MM.1S (cell line): Measurements from ENCODE around the gene CTDSP2.

ENCODE experiments used
- DNase-seq: peaks from one replicate; pipeline ENCODE4 v3.0.0-alpha.2; 2015
- H2AFZ ChIP-seq: fragments of 300-600 bp; sonication (generic); 2 replicates; pipeline ENCODE4 v1.6.0; 2016; ENCODE audit warnings: antibody characterized with exemption, low read length
- H3F3A ChIP-seq: fragments of 300-600 bp; sonication (generic); 2 replicates; pipeline ENCODE4 v1.6.1; 2016; ENCODE audit warnings: mild to moderate bottlenecking, antibody characterized with exemption, low read length, moderate library complexity, mixed read lengths; ENCODE audit not compliant: insufficient read depth
- H3K27ac ChIP-seq: fragments of 300-600 bp; sonication (generic); 2 replicates; pipeline ENCODE4 v1.5.1; 2016; ENCODE audit warnings: mild to moderate bottlenecking, low read length
- H3K27me3 ChIP-seq: fragments of 300-600 bp; sonication (generic); replicated peaks from 2 replicates; pipeline ENCODE4 v1.6.0; 2016; ENCODE audit warnings: low read length; ENCODE audit not compliant: insufficient read depth
- H3K36me3 ChIP-seq: fragments of 300-600 bp; sonication (generic); replicated peaks from 2 replicates; pipeline ENCODE4 v1.6.1; 2016; ENCODE audit warnings: mild to moderate bottlenecking, low read length, mixed read lengths; ENCODE audit not compliant: insufficient read depth
- H3K4me1 ChIP-seq: fragments of 300-600 bp; sonication (generic); 2 replicates; pipeline ENCODE4 v1.6.1; 2016; ENCODE audit warnings: low read length, mixed read lengths
- H3K4me2 ChIP-seq: fragments of 300-600 bp; sonication (generic); 2 replicates; pipeline ENCODE4 v1.6.0; 2016; ENCODE audit warnings: low read depth, low read length
- H3K4me3 ChIP-seq: fragments of 300-600 bp; sonication (generic); 2 replicates; pipeline ENCODE4 v1.5.1; 2016; ENCODE audit warnings: low read length, mixed read lengths
- H3K79me2 ChIP-seq: fragments of 300-600 bp; sonication (generic); 2 replicates; pipeline ENCODE4 v1.6.1; 2016; ENCODE audit warnings: mixed run types, low read length, mixed read lengths
- H3K9ac ChIP-seq: fragments of 300-600 bp; sonication (generic); 2 replicates; pipeline ENCODE4 v1.6.1; 2016; ENCODE audit warnings: low read length, mixed read lengths
- H3K9me2 ChIP-seq: fragments of 300-600 bp; sonication (generic); replicated peaks from 2 replicates; pipeline ENCODE4 v1.6.1; 2016; ENCODE audit warnings: mild to moderate bottlenecking, low read length, mixed read lengths; ENCODE audit not compliant: insufficient read depth
- H3K9me3 ChIP-seq: fragments of 300-600 bp; sonication (generic); replicated peaks from 2 replicates; pipeline ENCODE4 v1.6.1; 2016; ENCODE audit warnings: mild to moderate bottlenecking, low read length, mixed read lengths; ENCODE audit not compliant: insufficient read depth
- H4K20me1 ChIP-seq: fragments of 300-600 bp; sonication (generic); 2 replicates; pipeline ENCODE4 v1.6.1; 2016; ENCODE audit warnings: mild to moderate bottlenecking, low read length, moderate library complexity, mixed read lengths; ENCODE audit not compliant: insufficient read depth
- CTCF ChIP-seq: fragments of 300-600 bp; sonication (generic); IDR thresholded peaks from 2 replicates; pipeline ENCODE4 v1.5.1; 2016; ENCODE audit warnings: antibody characterized with exemption, low read length, mixed read lengths
- EZH2 ChIP-seq: fragments of 300-600 bp; sonication (generic); optimal IDR thresholded peaks from 2 replicates; pipeline ENCODE3; 2017; ENCODE audit warnings: low read depth, mild to moderate bottlenecking, antibody characterized with exemption, low read length, mixed read lengths
- EZH2phosphoT487 ChIP-seq: fragments of 300-600 bp; sonication (generic); IDR thresholded peaks from 2 replicates; pipeline ENCODE4 v1.6.1; 2018; ENCODE audit warnings: antibody characterized with exemption, low read length

CTDSP2 gene

DNA sequence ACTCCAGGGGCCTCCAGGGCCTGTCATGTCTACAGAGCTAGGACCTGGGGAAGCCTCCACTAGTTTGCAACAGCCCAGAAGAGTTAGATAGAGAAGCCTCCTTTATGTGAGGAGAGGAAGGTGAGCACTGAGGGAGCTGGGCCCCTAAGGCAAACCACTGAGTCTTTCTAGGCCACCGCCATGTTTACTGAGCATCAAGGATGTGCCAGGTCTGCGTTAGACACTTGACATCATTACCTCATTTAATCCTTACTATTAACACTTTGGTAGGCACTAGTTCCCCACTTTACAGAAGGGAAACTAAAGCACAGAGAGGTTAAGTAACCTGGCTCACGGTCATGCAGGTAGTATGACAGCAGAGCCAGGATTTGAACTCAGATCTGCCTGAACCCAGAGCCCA lies 12.9 kb downstream of the CTDSP2 start:
- H3K79me2 ChIP-seq, result peaks cover 100% of the 10 kb centered on the region
- no peak overlapping the region for H3K4me3 ChIP-seq
- H3K4me2 ChIP-seq, result no peak overlapping the region
- no peaks in the 10 kb centered on the region for H3K9me3 ChIP-seq
- DNase-seq, result no peak
- H3K4me1 ChIP-seq, result peaks cover 66% of the 10 kb centered on the region
- H3K9ac ChIP-seq, result no peak overlapping the region
- peaks cover 28% of the 10 kb centered on the region; the same call in 1 of the 2 replicates for H4K20me1 ChIP-seq
- H2AFZ ChIP-seq, result no peak overlapping the region
- TF ChIP-seq EZH2, result no peak
- TF ChIP-seq EZH2phosphoT487, result no peak
- no peak for TF ChIP-seq CTCF
- H3K27ac ChIP-seq, result no peak overlapping the region; the same call in 1 of the 2 replicates
- no peaks in the 10 kb centered on the region for H3K9me2 ChIP-seq
- H3K36me3 ChIP-seq, result peaks cover 7% of the 10 kb centered on the region; the same call in 1 of the 2 replicates
- H3K27me3 ChIP-seq, result no peaks in the 10 kb centered on the region
- H3F3A ChIP-seq, result peaks cover 51% of the 10 kb centered on the region

DNA sequence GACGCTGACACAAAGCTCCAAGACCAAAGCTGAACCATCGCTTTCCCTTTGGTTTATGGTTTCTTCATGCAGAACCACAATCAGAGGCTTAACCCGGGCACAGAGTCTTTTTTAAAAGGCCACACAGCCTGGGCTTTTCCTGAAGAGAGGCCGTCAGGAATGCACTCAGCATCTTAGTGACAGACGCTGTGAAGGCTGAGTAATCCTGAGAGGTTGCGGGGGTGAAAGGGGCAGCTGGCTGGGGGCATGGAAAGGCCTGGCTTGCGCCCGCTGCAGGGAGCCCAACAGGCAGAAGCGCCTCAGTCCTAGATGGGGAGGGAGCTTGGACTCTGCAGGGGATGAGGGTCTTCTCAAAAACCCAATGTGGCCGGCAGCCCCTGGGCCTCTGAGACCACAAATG lies 13.6 kb downstream of the CTDSP2 start:
- H3K4me3 ChIP-seq, result no peak overlapping the region
- H3K27me3 ChIP-seq, result no peaks in the 10 kb centered on the region
- no peaks in the 10 kb centered on the region for H3K9me2 ChIP-seq
- peaks cover 98% of the 10 kb centered on the region for H3K79me2 ChIP-seq
- no peak for DNase-seq
- H3K36me3 ChIP-seq, result peaks cover 12% of the 10 kb centered on the region; the same call in 1 of the 2 replicates
- no peak overlapping the region for H3K4me2 ChIP-seq
- no peak overlapping the region for H3K9ac ChIP-seq
- H4K20me1 ChIP-seq, result peaks cover 24% of the 10 kb centered on the region; the same call in 1 of the 2 replicates
- H3K9me3 ChIP-seq, result no peaks in the 10 kb centered on the region
- H3F3A ChIP-seq, result peaks cover 44% of the 10 kb centered on the region
- H2AFZ ChIP-seq, result no peak overlapping the region
- H3K4me1 ChIP-seq, result peaks cover 59% of the 10 kb centered on the region
- no peak for TF ChIP-seq EZH2
- no peak for TF ChIP-seq CTCF
- TF ChIP-seq EZH2phosphoT487, result no peak
- no peak overlapping the region for H3K27ac ChIP-seq

- H3K4me2 ChIP-seq, result no peak overlapping the region
- no peak overlapping the region for H3K4me3 ChIP-seq
- peaks cover 20% of the 10 kb centered on the region; the same call in 1 of the 2 replicates for H4K20me1 ChIP-seq
- no peak for DNase-seq
- TF ChIP-seq EZH2phosphoT487 (no peak), EZH2 (no peak), CTCF (no peak)
- no peak overlapping the region for H2AFZ ChIP-seq
- peaks cover 90% of the 10 kb centered on the region for H3K79me2 ChIP-seq
- H3K9me2 ChIP-seq, result no peaks in the 10 kb centered on the region
- H3K4me1 ChIP-seq, result peaks cover 37% of the 10 kb centered on the region
- no peak overlapping the region for H3K27ac ChIP-seq
- H3K9me3 ChIP-seq, result no peaks in the 10 kb centered on the region
- peaks cover 15% of the 10 kb centered on the region; the same call in 1 of the 2 replicates for H3K36me3 ChIP-seq
- H3K9ac ChIP-seq, result no peak overlapping the region
- no peaks in the 10 kb centered on the region for H3K27me3 ChIP-seq
- peaks cover 19% of the 10 kb centered on the region for H3F3A ChIP-seq
These were observed 16.1 kb downstream of the CTDSP2 start for GRCh38 chr12:57830393-57830792.
